Spleen (tissue), 13 donors: Measurements from ENCODE around the gene BHLHE40. TPM values are rescaled to one million over a fixed set of nuclear protein-coding genes. Genes with fewer than 3 reads are reported as not detected.

ENCODE experiments used
- DNase-seq: peaks from one replicate; pipeline ENCODE4 v3.0.0-alpha.2; 2020
- H3K27ac ChIP-seq, 8 donors: fragments of 200-600 bp; sonication (generic) in 7 of 8; 1 replicate in 4 of 8; 2 replicates in 4 of 8; pipeline versions ENCODE4 v1.5.0 to v1.8.0; 2016 to 2021; ENCODE audit warnings: inconsistent platforms in 4 of 8, mild to moderate bottlenecking in 4 of 8, moderate library complexity in 1 of 8
- H3K27me3 ChIP-seq, 7 donors: fragments of 200-600 bp; sonication (generic) in 6 of 7; replicated peaks in 1 of 7; 1 replicate in 4 of 7; 2 replicates in 3 of 7; pipeline versions ENCODE4 v1.5.0 to v1.8.0; 2016 to 2021; ENCODE audit warnings: inconsistent platforms in 3 of 7, mild to moderate bottlenecking in 1 of 7
- H3K36me3 ChIP-seq, 6 donors: fragments of 200-600 bp; sonication (generic) in 5 of 6; 1 replicate in 4 of 6; 2 replicates in 2 of 6; pipeline versions ENCODE4 v1.5.0 to v1.8.0; 2016 to 2021; ENCODE audit warnings: inconsistent platforms in 2 of 6
- H3K4me1 ChIP-seq, 6 donors: fragments of 200-600 bp; sonication (generic) in 5 of 6; 1 replicate in 3 of 6; 2 replicates in 3 of 6; pipeline versions ENCODE4 v1.5.0 to v1.8.0; 2016 to 2021; ENCODE audit warnings: inconsistent platforms in 3 of 6
- H3K4me3 ChIP-seq, 8 donors: fragments of 200-600 bp; sonication (generic) in 7 of 8; 1 replicate in 4 of 8; 2 replicates in 4 of 8; pipeline versions ENCODE4 v1.5.0 to v1.8.0; 2016 to 2021; ENCODE audit warnings: inconsistent platforms in 4 of 8, mild to moderate bottlenecking in 4 of 8, moderate library complexity in 2 of 8
- H3K9me3 ChIP-seq, 8 donors: fragments of 200-600 bp; sonication (generic) in 7 of 8; 1 replicate in 4 of 8; 2 replicates in 4 of 8; pipeline versions ENCODE4 v1.5.0 to v1.8.0; 2016 to 2021; ENCODE audit warnings: inconsistent platforms in 4 of 8
- POLR2A ChIP-seq, 3 donors: fragments of 450-650 bp; IDR thresholded peaks; one replicate each; pipeline ENCODE4 v1.5.1; 2017; ENCODE audit warnings: antibody characterized with exemption in 3 of 3, mild to moderate bottlenecking in 1 of 3
- POLR2AphosphoS5 ChIP-seq, 3 donors: sonication (generic); formaldehyde crosslinking; IDR thresholded peaks; one replicate each; pipeline ENCODE4 v1.5.1; 2017; ENCODE audit warnings: antibody characterized with exemption in 3 of 3
- WGBS, 5 donors: extraction: QIAGEN DNeasy Blood & Tissue Kit in 3 of 5; methylation state at CpG; one replicate each; pipeline versions ENCODE4 v1.1.5 to v1.1.7; 2013 to 2018; 5-methylcytosine and 5-hydroxymethylcytosine counted together
- intact Hi-C: fragments of 100-400 bp; cut with DNase I; formaldehyde crosslinking; loops from one replicate; pipeline ENCODE4 v1.15.0; 2023; ENCODE audit warnings: low total_unique reads
- long read RNA-seq, 2 donors: transcript quantifications; one replicate each; lab custom pipeline, GENCODE V29; 2026
- polyA plus RNA-seq, 3 donors: library from polyadenylated mRNA; stranded (reverse); fragments of 200-250 nt; gene quantifications; one replicate each; pipeline ENCODE4 v1.2.1, GENCODE V29; 2013
- total RNA-seq, 7 donors: library from RNA; depleted of rRNA in 3 of 7; stranded (reverse); fragments of >200 nt in 3 of 7; fragmentation: NEBNext Ultra II Directional in 4 of 7; extraction: Animal tissue kit (Norgen Biotek cat#: 25700) in 4 of 7; gene quantifications; one replicate each; pipeline versions ENCODE4 v1.1.0 to v1.2.1, GENCODE V29; 2016 to 2021
- TF ChIP-seq, protein P1 (sequence below), 11 experiments: fragments of 200-600 bp in 7 of 11; fragments of 450-650 bp in 4 of 11; sonication (generic) in 4 of 11; IDR thresholded peaks in 8 of 11; conservative IDR thresholded peaks in 3 of 11; 1 replicate in 7 of 11; 2 replicates in 4 of 11; pipeline versions ENCODE4 v1.4.0 to v1.8.0; 2016 to 2021; ENCODE audit warnings: antibody characterized with exemption in 11 of 11, inconsistent platforms in 4 of 11, mild to moderate bottlenecking in 1 of 11
- donor health status: healthy with polysubstance abuse.
- donor health status: DM: no; HTN: no; CAD: no; lungs with moderate emphysema.
- donor health status: DM: no; HTN: no; CAD: no.
- donor health status: Bipolar disorder and iron deficiency.
- donor health status: healthy.
- donor health status: DM: no; HTN: no; CAD: no.
- donor health status: DM: yes; HTN: yes; CAD: no.

BHLHE40 gene
- total RNA-seq (100 to 1,000 TPM in 1 of 7 donors, 10 to 100 TPM in 6; 22.9 to 108 (median 40.3) TPM), polyA plus RNA-seq (10 to 100 TPM; 11.8 to 15.6 (median 12.7) TPM)
- long read RNA-seq, donor 1, partial matches to known transcripts, result 0 of 2 reads
- long read RNA-seq, donor 1, other reads (novel, unspliced or antisense), result 0 of 2 reads
- long read RNA-seq, donor 2, transcript BHLHE40-201 (5 exons, 3,473 nt), result major isoform, 5 of 5 reads
- long read RNA-seq, donor 2, partial matches to known transcripts, result 0 of 5 reads
- long read RNA-seq, donor 2, other reads (novel, unspliced or antisense), result 0 of 5 reads

DNA sequence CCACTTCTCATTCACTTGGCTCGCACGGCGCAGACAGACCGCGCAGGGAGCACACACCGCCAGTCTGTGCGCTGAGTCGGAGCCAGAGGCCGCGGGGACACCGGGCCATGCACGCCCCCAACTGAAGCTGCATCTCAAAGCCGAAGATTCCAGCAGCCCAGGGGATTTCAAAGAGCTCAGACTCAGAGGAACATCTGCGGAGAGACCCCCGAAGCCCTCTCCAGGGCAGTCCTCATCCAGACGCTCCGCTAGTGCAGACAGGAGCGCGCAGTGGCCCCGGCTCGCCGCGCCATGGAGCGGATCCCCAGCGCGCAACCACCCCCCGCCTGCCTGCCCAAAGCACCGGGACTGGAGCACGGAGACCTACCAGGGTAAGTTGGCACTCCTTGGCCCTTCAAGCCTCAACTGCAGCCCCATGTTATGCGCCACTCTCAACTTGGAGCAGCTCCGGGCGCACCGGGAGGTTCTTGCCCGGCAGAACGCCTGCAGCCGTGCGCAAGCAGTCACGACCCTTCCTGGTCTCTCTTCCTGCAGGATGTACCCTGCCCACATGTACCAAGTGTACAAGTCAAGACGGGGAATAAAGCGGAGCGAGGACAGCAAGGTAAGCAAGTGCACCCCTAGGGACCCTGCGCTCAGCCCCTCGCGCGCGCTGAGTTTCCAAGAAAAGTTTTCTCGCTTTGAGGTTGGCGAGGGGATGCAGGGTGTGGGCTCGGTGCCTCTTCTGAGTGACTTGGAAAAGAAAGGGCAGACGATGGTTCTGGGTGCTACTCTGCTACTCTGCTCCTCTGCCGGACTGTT is at the start of gene BHLHE40:
Gene BHLHE40 (plus strand): TSS at position 10 of the 801 bp plus-strand sequence. CDS start 282 bp downstream, at position 292.
- Histone ChIP-seq H3K4me3 (peak within 1 kb of the TSS; percentile 88 to 99 (median 96)), H3K27me3 (no peaks in the 10 kb centered on the region), H3K36me3 (peaks cover 0 to 35% (median 12%) of the 10 kb centered on the region in 6 donors), H3K27ac (peak within 1 kb of the TSS; percentile 94 to 99 (median 98)), H3K4me1 (peaks cover 42 to 83% (median 69%) of the 10 kb centered on the region in 6 donors), H3K9me3 (no peaks in the 10 kb centered on the region)
- 0% methylated on average over 25 to 51 of the region's 51 CpGs for WGBS, 5 donors
- peak; percentile 90 for DNase-seq
- TF ChIP-seq, protein P1, sequence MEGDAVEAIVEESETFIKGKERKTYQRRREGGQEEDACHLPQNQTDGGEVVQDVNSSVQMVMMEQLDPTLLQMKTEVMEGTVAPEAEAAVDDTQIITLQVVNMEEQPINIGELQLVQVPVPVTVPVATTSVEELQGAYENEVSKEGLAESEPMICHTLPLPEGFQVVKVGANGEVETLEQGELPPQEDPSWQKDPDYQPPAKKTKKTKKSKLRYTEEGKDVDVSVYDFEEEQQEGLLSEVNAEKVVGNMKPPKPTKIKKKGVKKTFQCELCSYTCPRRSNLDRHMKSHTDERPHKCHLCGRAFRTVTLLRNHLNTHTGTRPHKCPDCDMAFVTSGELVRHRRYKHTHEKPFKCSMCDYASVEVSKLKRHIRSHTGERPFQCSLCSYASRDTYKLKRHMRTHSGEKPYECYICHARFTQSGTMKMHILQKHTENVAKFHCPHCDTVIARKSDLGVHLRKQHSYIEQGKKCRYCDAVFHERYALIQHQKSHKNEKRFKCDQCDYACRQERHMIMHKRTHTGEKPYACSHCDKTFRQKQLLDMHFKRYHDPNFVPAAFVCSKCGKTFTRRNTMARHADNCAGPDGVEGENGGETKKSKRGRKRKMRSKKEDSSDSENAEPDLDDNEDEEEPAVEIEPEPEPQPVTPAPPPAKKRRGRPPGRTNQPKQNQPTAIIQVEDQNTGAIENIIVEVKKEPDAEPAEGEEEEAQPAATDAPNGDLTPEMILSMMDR (IDR thresholded peaks at IDR 0.05 in 8 of 11, conservative IDR thresholded peaks at IDR 0.05 in 3 of 11), result no peak
- peak in 1 of 3 donors; percentile 63 for TF ChIP-seq POLR2A (IDR thresholded peaks at IDR 0.05)
- peak; percentile 84 to 89 (median 88) for TF ChIP-seq POLR2AphosphoS5 (IDR thresholded peaks at IDR 0.05)
- intact Hi-C loops, result loop anchor here (5.0 to 10.0 kb wide), 2 partner anchors 152 to 265 kb away; no protein-coding TSS in a partner anchor

DNA sequence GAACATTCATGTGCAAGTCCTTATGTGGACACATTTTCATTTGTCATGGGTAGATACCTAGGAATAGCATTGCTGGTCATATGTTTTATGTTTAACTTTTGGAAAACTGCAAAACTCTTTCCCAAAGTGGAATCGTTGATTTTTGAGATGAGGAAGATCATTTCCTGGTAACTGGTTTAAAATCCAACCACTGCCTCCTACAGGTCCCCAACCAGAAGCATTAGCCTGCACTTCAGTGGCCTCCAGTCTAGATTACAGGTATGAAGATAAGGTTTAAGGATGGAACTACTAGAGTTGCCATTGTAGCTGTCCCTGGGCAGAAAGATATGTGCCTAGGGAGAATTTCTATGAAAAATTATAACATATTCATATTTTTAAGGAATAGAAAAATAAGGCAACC is 48.7 kb upstream of the BHLHE40 start:
- 71 to 95% (median 85%) methylated on average over 1 of the region's 1 CpG for WGBS, 5 donors
- H3K27ac ChIP-seq, result no peak overlapping the region
- H3K4me3 ChIP-seq, result no peak overlapping the region
- no peaks in the 10 kb centered on the region for H3K36me3 ChIP-seq
- intact Hi-C loops, result no loop called here
- no peaks in the 10 kb centered on the region for H3K9me3 ChIP-seq
- H3K27me3 ChIP-seq, result no peaks in the 10 kb centered on the region
- no peak for DNase-seq
- TF ChIP-seq, protein P1 (IDR thresholded peaks at IDR 0.05 in 8 of 11, conservative IDR thresholded peaks at IDR 0.05 in 3 of 11), result no peak
- no peaks in the 10 kb centered on the region for H3K4me1 ChIP-seq

DNA sequence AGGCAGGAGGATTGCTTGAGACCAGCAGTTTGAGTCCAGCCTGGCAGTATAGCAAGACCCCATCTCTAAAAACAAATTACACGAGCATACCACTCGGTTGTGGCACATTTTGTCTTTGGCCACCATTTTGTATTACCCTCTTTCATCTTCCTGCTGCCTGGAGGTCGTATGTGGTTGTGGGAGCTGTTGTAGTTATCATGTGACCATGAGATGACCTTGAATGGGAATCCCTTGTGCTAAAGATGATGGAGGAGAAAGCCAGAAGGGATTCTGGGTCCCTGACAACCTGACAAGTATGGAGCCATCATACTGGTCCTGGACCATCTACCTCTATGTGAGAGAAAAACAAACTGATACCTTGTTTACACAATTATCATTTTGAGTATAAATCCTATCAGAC is 45.2 kb upstream of the BHLHE40 start:
- 87 to 92% (median 90%) methylated on average over 3 of the region's 3 CpGs for WGBS, 5 donors
- H3K27me3 ChIP-seq, result no peaks in the 10 kb centered on the region
- no peaks in the 10 kb centered on the region for H3K9me3 ChIP-seq
- intact Hi-C loops, result no loop called here
- TF ChIP-seq POLR2AphosphoS5 (IDR thresholded peaks at IDR 0.05), result no peak
- TF ChIP-seq, protein P1 (IDR thresholded peaks at IDR 0.05 in 8 of 11, conservative IDR thresholded peaks at IDR 0.05 in 3 of 11), result no peak
- TF ChIP-seq POLR2A (IDR thresholded peaks at IDR 0.05), result no peak
- no peak overlapping the region for H3K4me3 ChIP-seq
- H3K27ac ChIP-seq, result no peak overlapping the region
- no peaks in the 10 kb centered on the region for H3K36me3 ChIP-seq
- H3K4me1 ChIP-seq, result no peaks in the 10 kb centered on the region
- no peak for DNase-seq

DNA sequence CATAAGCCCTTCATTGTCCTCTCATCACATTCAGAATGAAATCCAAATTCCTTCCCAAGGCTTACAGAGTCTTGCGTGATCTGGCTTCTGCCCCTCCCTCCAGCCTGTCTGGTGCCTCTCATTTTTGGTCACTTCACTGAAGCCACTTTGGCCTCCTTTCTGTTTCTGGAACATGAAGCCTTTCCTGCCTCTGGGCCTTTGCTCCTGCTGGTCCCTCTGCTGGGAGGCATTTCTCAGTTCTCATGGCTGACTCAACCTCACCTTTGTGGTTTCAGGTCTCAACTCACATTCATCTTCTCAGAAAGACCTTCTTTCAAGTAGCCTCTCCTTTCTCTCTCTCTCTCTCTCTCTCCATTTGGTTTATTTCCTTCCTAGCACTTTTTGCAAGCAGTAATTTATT is 43.9 kb upstream of the BHLHE40 start:
- intact Hi-C loops, result no loop called here
- whole genome bisulfite sequencing, 5 donors, result 93 to 100% (median 100%) methylated on average over 1 of the region's 1 CpG

More for the DNA sequence above, 43.9 kb upstream of the BHLHE40 start:
- TF ChIP-seq, protein P1 (IDR thresholded peaks at IDR 0.05 in 8 of 11, conservative IDR thresholded peaks at IDR 0.05 in 3 of 11), result no peak
- TF ChIP-seq POLR2AphosphoS5 (IDR thresholded peaks at IDR 0.05), result no peak
- TF ChIP-seq POLR2A (IDR thresholded peaks at IDR 0.05), result no peak
- Histone ChIP-seq H3K36me3 (no peaks in the 10 kb centered on the region), H3K9me3 (no peaks in the 10 kb centered on the region), H3K4me3 (no peak overlapping the region), H3K4me1 (no peaks in the 10 kb centered on the region), H3K27ac (no peak overlapping the region), H3K27me3 (no peaks in the 10 kb centered on the region)
- DNase-seq, result no peak
